Tibial nerve (tissue), 4 donors: ENCODE data around the gene HSDL2. TPM values are rescaled to one million over a fixed set of nuclear protein-coding genes. Genes with fewer than 3 reads are reported as not detected.
"Not testable (repeated sequence)": the region's sequence is repeated elsewhere in the genome, so short reads cannot be mapped to it uniquely, and the experiment has no call there.

Source experiments
- DNase-seq, 2 donors: peaks; one replicate each; pipeline ENCODE4 v3.0.0-alpha.2; 2019; ENCODE audit warnings: low spot score in 2 of 2
- H3K27ac ChIP-seq, 4 donors: fragments of 200-600 bp; sonication (generic) in 3 of 4; one replicate each; pipeline ENCODE4 v1.5.1; 2017 to 2019; ENCODE audit warnings: mild to moderate bottlenecking in 1 of 4
- H3K27me3 ChIP-seq, 2 donors: fragments of 200-600 bp; sonication (generic) in 1 of 2; one replicate each; pipeline versions ENCODE4 v1.5.1 to v1.6.0; 2017 to 2019
- H3K36me3 ChIP-seq, 3 donors: fragments of 200-600 bp; sonication (generic); one replicate each; pipeline ENCODE4 v1.5.1; 2018 to 2019
- H3K4me1 ChIP-seq, 4 donors: fragments of 200-600 bp; sonication (generic) in 3 of 4; one replicate each; pipeline ENCODE4 v1.5.1; 2017 to 2019
- H3K4me3 ChIP-seq, 4 donors: fragments of 200-600 bp; sonication (generic) in 3 of 4; one replicate each; pipeline ENCODE4 v1.5.1; 2017 to 2019; ENCODE audit warnings: mild to moderate bottlenecking in 1 of 4, moderate library complexity in 1 of 4
- H3K9me3 ChIP-seq, 4 donors: fragments of 200-600 bp; sonication (generic) in 3 of 4; one replicate each; pipeline ENCODE4 v1.5.1; 2017 to 2019
- CTCF ChIP-seq, 5 experiments: fragments of 200-600 bp in 3 of 5; fragments of 450-650 bp in 2 of 5; sonication (generic) in 3 of 5; IDR thresholded peaks; one replicate each; pipeline ENCODE4 v1.5.1; 2016 to 2019; ENCODE audit warnings: antibody characterized with exemption in 5 of 5, mild to moderate bottlenecking in 3 of 5, moderate library complexity in 2 of 5
- EP300 ChIP-seq, 2 donors: sonication (generic); formaldehyde crosslinking; IDR thresholded peaks; one replicate each; pipeline ENCODE4 v1.6.1; 2017; ENCODE audit warnings: antibody characterized with exemption in 2 of 2, mild to moderate bottlenecking in 1 of 2
- POLR2A ChIP-seq, 2 donors: fragments of 450-650 bp; IDR thresholded peaks; one replicate each; pipeline ENCODE4 v1.6.1; 2017; ENCODE audit warnings: antibody characterized with exemption in 2 of 2, mild to moderate bottlenecking in 2 of 2, moderate library complexity in 2 of 2
- WGBS, 2 donors: methylation state at CpG; one replicate each; pipeline ENCODE4 v1.1.5; 2018; 5-methylcytosine and 5-hydroxymethylcytosine counted together
- total RNA-seq, 4 donors: library from RNA; depleted of rRNA; stranded (reverse); fragments of >200 nt; gene quantifications; one replicate each; pipeline ENCODE4 v1.1.0, GENCODE V29; 2016

Gene HSDL2
- total RNA-seq, 4 donors from 2014 or later = 34.1 to 48.9 (median 37.7) TPM

DNA sequence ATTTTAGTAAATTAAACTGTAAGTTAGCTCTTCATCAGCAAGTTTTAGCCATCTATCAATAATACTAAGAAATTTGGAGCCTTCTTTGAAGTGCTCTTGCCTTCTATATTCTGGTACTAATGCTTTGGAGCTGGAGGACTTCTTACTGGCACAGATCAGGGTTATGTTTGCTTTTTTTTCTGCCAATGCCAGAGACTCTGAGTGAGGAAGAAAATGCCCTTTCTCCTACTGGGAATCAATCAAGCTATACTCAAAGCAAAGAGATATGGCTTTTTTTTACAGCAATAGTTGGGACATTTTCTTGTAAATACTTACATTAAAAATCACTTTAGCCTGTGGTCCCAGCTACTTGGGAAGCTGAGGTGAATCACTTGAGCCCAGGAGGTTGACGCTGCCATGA, 4.3 kb downstream of the HSDL2 start:
- no peaks in the 10 kb centered on the region for H3K27me3 ChIP-seq
- TF ChIP-seq EP300 (IDR thresholded peaks at IDR 0.05) (no peak), POLR2A (IDR thresholded peaks at IDR 0.05) (no peak), CTCF (IDR thresholded peaks at IDR 0.05) (no peak)
- peaks cover 0 to 44% (median 0%) of the 10 kb centered on the region in 4 donors for H3K4me1 ChIP-seq
- peaks cover 0 to 7% (median 0%) of the 10 kb centered on the region in 3 donors for H3K36me3 ChIP-seq
- H3K9me3 ChIP-seq = no peaks in the 10 kb centered on the region
- WGBS, 2 donors = 81 to 100% methylated on average over 1 of the region's 1 CpG
- peak overlapping the region in 1 of 4 donors; percentile 15 for H3K27ac ChIP-seq
- no peak for DNase-seq
- H3K4me3 ChIP-seq = no peak overlapping the region

DNA sequence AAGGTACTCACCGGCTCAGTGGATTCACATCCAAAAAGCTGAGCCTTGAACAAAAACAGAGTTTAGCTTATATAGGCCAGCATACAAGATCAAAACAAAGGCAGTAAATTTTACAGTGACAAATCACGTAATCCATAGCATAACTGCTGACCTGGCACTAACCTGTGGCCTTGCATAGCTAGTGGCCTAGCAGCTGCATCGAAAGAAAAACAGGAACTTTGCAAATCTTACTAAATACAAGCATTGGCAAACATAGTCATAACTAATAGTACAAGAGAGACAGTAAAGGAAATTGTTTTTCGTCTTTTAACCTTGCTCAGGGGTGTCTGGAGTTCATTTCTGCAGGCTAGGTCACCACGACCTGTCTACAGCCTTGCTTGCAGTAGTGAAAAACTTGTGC, 4.8 kb downstream of the HSDL2 start:
- WGBS, 2 donors = 53 to 54% methylated on average over 5 of the region's 5 CpGs
- Histone ChIP-seq H3K27ac (peak overlapping the region in 1 of 4 donors; percentile 15), H3K36me3 (peaks cover 0 to 7% (median 0%) of the 10 kb centered on the region in 3 donors), H3K4me3 (no peak overlapping the region), H3K4me1 (peaks cover 0 to 44% (median 0%) of the 10 kb centered on the region in 4 donors), H3K9me3 (no peaks in the 10 kb centered on the region), H3K27me3 (no peaks in the 10 kb centered on the region)
- DNase-seq = no peak
- no peak for TF ChIP-seq CTCF (IDR thresholded peaks at IDR 0.05)
- TF ChIP-seq EP300 (IDR thresholded peaks at IDR 0.05) = no peak
- no peak for TF ChIP-seq POLR2A (IDR thresholded peaks at IDR 0.05)

- Histone ChIP-seq H3K4me1 (peaks cover 0 to 29% (median 0%) of the 10 kb centered on the region in 4 donors), H3K36me3 (peaks cover 0 to 7% (median 0%) of the 10 kb centered on the region in 3 donors), H3K27me3 (no peaks in the 10 kb centered on the region), H3K4me3 (no peak overlapping the region), H3K9me3 (no peaks in the 10 kb centered on the region), H3K27ac (no peak overlapping the region)
- 92 to 94% methylated on average over 3 of the region's 3 CpGs for WGBS, 2 donors
- no peak for TF ChIP-seq EP300 (IDR thresholded peaks at IDR 0.05)
- no peak for TF ChIP-seq POLR2A (IDR thresholded peaks at IDR 0.05)
- no peak for TF ChIP-seq CTCF (IDR thresholded peaks at IDR 0.05)
- DNase-seq = no peak
Observed at GRCh38 chr9:112387115-112387514, 7.2 kb downstream of the HSDL2 start.

DNA sequence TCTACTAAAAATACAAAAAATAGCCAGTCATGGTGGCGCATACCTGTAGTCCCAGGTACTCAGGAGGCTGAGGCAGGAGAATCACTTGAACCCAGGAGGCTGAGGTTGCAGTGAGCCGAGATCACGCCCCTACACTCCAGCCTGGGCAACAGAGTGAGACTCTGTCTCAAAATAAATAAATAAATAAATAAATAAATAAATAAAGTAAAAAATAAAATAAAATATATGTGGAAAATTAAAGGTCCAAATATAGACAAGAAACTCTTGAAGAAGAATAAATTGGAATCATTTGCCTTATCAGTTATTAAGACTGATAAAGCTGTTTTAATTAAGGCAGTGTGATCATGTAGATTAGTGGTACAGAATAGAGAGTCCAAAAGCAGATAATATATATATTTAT, 10.0 kb downstream of the HSDL2 start:
- H3K27ac ChIP-seq, H3K4me1 ChIP-seq, H3K4me3 ChIP-seq, DNase-seq, H3K27me3 ChIP-seq, H3K9me3 ChIP-seq: not testable (repeated sequence)
- peaks cover 0 to 16% (median 0%) of the 10 kb centered on the region in 3 donors for H3K36me3 ChIP-seq
- 98 to 100% methylated on average over 3 of the region's 3 CpGs for WGBS, 2 donors

DNA sequence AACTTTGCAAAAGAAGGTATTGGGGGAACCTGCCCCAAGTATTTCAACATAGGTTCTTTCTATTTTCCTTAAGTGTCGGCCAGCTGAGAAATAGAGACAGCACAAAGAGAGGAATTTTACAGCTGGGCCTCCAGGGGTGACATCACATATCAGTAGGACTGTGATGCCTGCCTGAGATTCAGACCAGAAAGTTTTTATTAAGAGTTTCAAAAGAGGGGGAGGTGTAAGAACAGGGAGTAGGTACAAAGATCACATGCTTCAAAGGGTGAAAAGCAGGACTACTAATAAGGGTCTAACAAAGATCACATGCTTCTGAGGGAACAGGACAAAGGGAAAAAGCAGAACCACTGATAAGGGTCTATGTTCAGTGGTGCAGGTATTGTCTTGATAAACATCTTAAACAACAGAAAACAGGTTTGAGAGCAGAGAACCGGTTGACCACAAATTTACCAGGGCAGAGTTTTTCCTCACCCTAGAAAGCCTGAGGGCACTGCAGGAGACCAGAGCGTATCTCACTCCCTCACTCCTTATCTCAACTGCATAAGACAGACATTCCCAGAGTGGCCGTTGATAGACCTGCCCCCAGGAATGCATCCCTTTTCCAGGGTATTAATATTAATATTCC, 12.1 kb downstream of the HSDL2 start:
- not testable (repeated sequence) for H3K9me3 ChIP-seq, H3K27ac ChIP-seq, H3K4me1 ChIP-seq, H3K27me3 ChIP-seq, DNase-seq, H3K4me3 ChIP-seq
- 94 to 95% methylated on average over 4 of the region's 4 CpGs for WGBS, 2 donors
- H3K36me3 ChIP-seq = peaks cover 0 to 20% (median 0%) of the 10 kb centered on the region in 3 donors

DNA sequence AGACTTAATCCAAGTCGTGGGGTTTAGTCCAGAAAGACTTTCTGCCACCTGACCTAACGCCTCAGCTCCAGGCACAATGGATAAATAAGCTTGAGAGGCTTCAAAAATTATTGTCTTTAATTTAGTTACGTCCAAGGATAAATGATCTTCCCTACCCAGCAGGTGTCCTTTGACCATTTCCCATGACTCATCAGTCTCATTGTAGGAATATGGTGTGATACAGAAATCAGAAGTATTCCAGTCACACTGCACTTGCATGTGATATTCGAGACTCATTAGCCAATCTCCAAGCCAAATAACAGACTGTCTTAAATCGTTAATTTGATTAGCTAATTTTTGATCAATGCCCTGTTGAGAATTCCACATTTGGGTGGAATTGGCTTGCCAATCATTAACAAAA, 13.2 kb downstream of the HSDL2 start:
- not testable (repeated sequence) for H3K27ac ChIP-seq

DNA sequence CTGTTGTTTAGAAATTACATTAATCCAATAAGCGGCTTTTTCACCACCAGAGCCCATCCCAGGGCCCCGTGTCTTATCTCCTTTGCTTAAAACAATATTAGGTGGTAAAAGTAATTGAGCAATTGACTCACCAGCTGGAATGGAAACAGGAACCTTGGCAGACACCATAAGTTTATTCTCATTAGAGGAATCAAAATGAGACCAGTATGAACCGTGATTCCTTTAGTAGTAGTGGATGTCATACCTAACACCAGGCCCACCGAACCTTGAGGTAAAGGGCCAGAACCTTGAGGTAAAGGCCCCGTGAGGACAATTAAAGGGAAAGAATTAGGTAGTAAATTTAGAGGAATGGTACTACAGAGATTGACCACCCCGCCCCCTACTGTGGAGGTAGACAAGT, 16.5 kb downstream of the HSDL2 start:
- Histone ChIP-seq H3K9me3 (peaks cover 0 to 12% (median 0%) of the 10 kb centered on the region in 4 donors), H3K27me3 (no peaks in the 10 kb centered on the region), H3K4me3 (no peak overlapping the region), H3K27ac (no peak overlapping the region), H3K4me1 (no peaks in the 10 kb centered on the region), H3K36me3 (peaks cover 0 to 25% (median 0%) of the 10 kb centered on the region in 3 donors)
- 88 to 89% methylated on average over 6 of the region's 6 CpGs for WGBS, 2 donors
- TF ChIP-seq POLR2A (IDR thresholded peaks at IDR 0.05) = no peak
- no peak for TF ChIP-seq EP300 (IDR thresholded peaks at IDR 0.05)
- TF ChIP-seq CTCF (IDR thresholded peaks at IDR 0.05) = no peak
- no peak for DNase-seq

More for the DNA sequence above, 13.2 kb downstream of the HSDL2 start:
- peaks cover 0 to 16% (median 0%) of the 10 kb centered on the region in 3 donors for H3K36me3 ChIP-seq
- not testable (repeated sequence) for H3K9me3 ChIP-seq, H3K4me1 ChIP-seq, H3K4me3 ChIP-seq, DNase-seq, H3K27me3 ChIP-seq
- 96% methylated on average over 5 of the region's 5 CpGs for WGBS, 2 donors
